ENCODE data around the gene SPTB. TPM values are rescaled to one million over a fixed set of nuclear protein-coding genes. Genes with fewer than 3 reads are reported as not detected.

SPTB gene
- total RNA-seq, 1 experiment from 2014 or later: 2.3 TPM

DNA sequence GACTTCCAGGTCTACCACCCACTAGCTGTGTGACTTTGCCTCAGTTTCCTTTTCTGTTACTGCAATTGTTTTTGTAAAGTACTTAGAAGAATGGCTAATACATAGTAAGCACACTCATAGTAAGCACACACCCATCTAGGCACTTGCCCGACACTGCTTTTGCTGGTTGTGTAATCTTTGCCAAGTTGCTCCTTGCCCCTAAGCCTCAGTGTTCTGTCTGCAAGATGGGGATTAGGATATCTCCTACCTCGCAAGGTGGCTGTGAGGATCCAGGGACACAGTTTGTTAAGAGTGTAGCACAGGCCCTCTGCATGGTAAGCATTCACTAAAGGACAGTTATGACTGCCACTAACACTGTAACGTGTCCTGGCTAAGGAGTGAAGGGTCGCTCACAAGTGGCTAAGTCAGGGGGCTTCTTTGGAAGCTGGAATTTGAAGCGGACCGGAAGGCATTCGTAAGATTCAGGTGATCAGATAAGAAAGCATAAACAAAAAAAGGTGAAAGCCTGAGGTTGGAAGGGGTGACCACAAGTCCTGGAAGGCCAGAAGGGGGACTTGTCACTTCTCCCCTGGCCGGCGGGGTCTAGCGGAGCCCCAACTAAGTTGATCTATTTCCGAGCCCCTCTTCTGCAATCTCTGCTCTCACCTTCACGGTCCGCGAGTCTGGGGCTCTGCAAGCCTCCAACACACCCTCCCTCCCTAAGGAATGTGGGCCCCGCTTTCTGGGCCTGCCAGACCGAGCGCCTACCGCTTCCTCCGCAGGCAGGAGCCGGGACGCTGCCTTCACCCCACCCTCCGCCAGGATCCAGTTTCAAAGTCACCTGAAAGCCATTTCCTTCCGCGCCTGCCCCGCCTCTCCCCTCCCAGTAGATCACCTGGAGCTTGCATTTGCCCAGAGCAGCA, 177.0 kb downstream of the SPTB start:
- Histone ChIP-seq H3K4me2 (ENCODE audit: low read length) (peak overlapping the region; percentile 95), H3K4me1 (ENCODE audit: insufficient read depth, low read length) (peaks cover 55% of the 10 kb centered on the region), H2AFZ (ENCODE audit: low read length) (peak overlapping the region; percentile 66), H4K20me1 (ENCODE audit: low read length) (peaks cover 22% of the 10 kb centered on the region; the same call in 1 of the 2 replicates), H3K9ac (ENCODE audit: low read length) (0 out of 2 replicates have a peak overlapping the region, but pooled peaks have one; percentile 87), H3K36me3 (ENCODE audit: low read depth, low read length) (no peaks in the 10 kb centered on the region), H3K4me3 (ENCODE audit: low read length) (peak overlapping the region; percentile 93), H3K27ac (ENCODE audit: low read length) (no peak overlapping the region), H3K9me3 (ENCODE audit: low read length) (no peaks in the 10 kb centered on the region), H3K79me2 (ENCODE audit: low read length) (peaks cover 34% of the 10 kb centered on the region), H3F3A (ENCODE audit: low read length, unreplicated experiment) (peaks cover 3% of the 10 kb centered on the region), H3K27me3 (ENCODE audit: low read length) (no peaks in the 10 kb centered on the region), H3K9me2 (replicated peaks; ENCODE audit: low read length) (no peaks in the 10 kb centered on the region)
- TF ChIP-seq EZH2 (IDR thresholded peaks at IDR 0.05; ENCODE audit: low read length, unreplicated experiment) (no peak), EZH2phosphoT487 (IDR thresholded peaks at IDR 0.05; ENCODE audit: borderline replicate concordance, low read length) (no peak)
- intact Hi-C loops (cut with micrococcal nuclease): loop anchor here (2.0 kb wide), 1 partner anchor 20 kb away; no protein-coding TSS in a partner anchor
- CTCF ChIA-PET: interaction anchor here (0.6 to 1.1 kb wide), 2 partner anchors 12 to 21 kb away, joined by 3 read pairs; no protein-coding TSS in a partner anchor
- POLR2A ChIA-PET (ENCODE audit: unreplicated experiment): interaction anchor here (0.6 kb wide), 1 partner anchor 62 kb away, joined by 3 read pairs; no protein-coding TSS in a partner anchor
- no TSS peak for BruUV-seq (replicated peaks)
- peak; percentile 18 for ATAC-seq
- peak; percentile 79 for DNase-seq

- POLR2A ChIA-PET (ENCODE audit: unreplicated experiment): no interaction called here
- H3F3A ChIP-seq (ENCODE audit: low read length, unreplicated experiment): no peaks in the 10 kb centered on the region
- H3K36me3 ChIP-seq (ENCODE audit: low read depth, low read length): no peaks in the 10 kb centered on the region
- CTCF ChIA-PET: no interaction called here
- H3K9ac ChIP-seq (ENCODE audit: low read length): no peak overlapping the region
- ATAC-seq: no peak
- DNase-seq: peak; percentile 29
- H4K20me1 ChIP-seq (ENCODE audit: low read length): peaks cover 13% of the 10 kb centered on the region; the same call in 1 of the 2 replicates
- TF ChIP-seq EZH2phosphoT487 (IDR thresholded peaks at IDR 0.05; ENCODE audit: borderline replicate concordance, low read length) (no peak), EZH2 (IDR thresholded peaks at IDR 0.05; ENCODE audit: low read length, unreplicated experiment) (no peak)
- TF ChIP-seq, protein P1, sequence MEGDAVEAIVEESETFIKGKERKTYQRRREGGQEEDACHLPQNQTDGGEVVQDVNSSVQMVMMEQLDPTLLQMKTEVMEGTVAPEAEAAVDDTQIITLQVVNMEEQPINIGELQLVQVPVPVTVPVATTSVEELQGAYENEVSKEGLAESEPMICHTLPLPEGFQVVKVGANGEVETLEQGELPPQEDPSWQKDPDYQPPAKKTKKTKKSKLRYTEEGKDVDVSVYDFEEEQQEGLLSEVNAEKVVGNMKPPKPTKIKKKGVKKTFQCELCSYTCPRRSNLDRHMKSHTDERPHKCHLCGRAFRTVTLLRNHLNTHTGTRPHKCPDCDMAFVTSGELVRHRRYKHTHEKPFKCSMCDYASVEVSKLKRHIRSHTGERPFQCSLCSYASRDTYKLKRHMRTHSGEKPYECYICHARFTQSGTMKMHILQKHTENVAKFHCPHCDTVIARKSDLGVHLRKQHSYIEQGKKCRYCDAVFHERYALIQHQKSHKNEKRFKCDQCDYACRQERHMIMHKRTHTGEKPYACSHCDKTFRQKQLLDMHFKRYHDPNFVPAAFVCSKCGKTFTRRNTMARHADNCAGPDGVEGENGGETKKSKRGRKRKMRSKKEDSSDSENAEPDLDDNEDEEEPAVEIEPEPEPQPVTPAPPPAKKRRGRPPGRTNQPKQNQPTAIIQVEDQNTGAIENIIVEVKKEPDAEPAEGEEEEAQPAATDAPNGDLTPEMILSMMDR (conservative IDR thresholded peaks at IDR 0.05; ENCODE audit: low read depth, low read length): no peak
- H3K4me2 ChIP-seq (ENCODE audit: low read length): no peak overlapping the region
- intact Hi-C loops (cut with micrococcal nuclease): loop anchor here (2.0 kb wide), 1 partner anchor 19 kb away; no protein-coding TSS in a partner anchor
- no peak overlapping the region for H3K4me3 ChIP-seq (ENCODE audit: low read length)
- peaks cover 24% of the 10 kb centered on the region for H3K79me2 ChIP-seq (ENCODE audit: low read length)
- BruUV-seq (replicated peaks): no TSS peak
- H3K27me3 ChIP-seq (ENCODE audit: low read length): no peaks in the 10 kb centered on the region
- peaks cover 44% of the 10 kb centered on the region for H3K4me1 ChIP-seq (ENCODE audit: insufficient read depth, low read length)
- no peaks in the 10 kb centered on the region for H3K9me2 ChIP-seq (replicated peaks; ENCODE audit: low read length)
- H3K27ac ChIP-seq (ENCODE audit: low read length): no peak overlapping the region
- no peak overlapping the region for H2AFZ ChIP-seq (ENCODE audit: low read length)
- H3K9me3 ChIP-seq (ENCODE audit: low read length): no peaks in the 10 kb centered on the region
Observed at GRCh38 chr14:64701660-64702059, 178.0 kb downstream of the SPTB start.

- H3K4me1 ChIP-seq (ENCODE audit: insufficient read depth, low read length): peaks cover 36% of the 10 kb centered on the region
- TF ChIP-seq, protein P1 (conservative IDR thresholded peaks at IDR 0.05; ENCODE audit: low read depth, low read length): no peak
- TF ChIP-seq EZH2 (IDR thresholded peaks at IDR 0.05; ENCODE audit: low read length, unreplicated experiment) (no peak), EZH2phosphoT487 (IDR thresholded peaks at IDR 0.05; ENCODE audit: borderline replicate concordance, low read length) (no peak)
- peaks cover 6% of the 10 kb centered on the region; the same call in 1 of the 2 replicates for H4K20me1 ChIP-seq (ENCODE audit: low read length)
- no peak overlapping the region for H3K4me3 ChIP-seq (ENCODE audit: low read length)
- DNase-seq (no peak), ATAC-seq (no peak)
- CTCF ChIA-PET: interaction anchor here (0.7 kb wide), 1 partner anchor 19 kb away, joined by 3 read pairs; no protein-coding TSS in a partner anchor
- H3K27me3 ChIP-seq (ENCODE audit: low read length): no peaks in the 10 kb centered on the region
- no peaks in the 10 kb centered on the region for H3K36me3 ChIP-seq (ENCODE audit: low read depth, low read length)
- H3K79me2 ChIP-seq (ENCODE audit: low read length): peaks cover 17% of the 10 kb centered on the region
- intact Hi-C loops (cut with micrococcal nuclease): no loop called here
- H3K27ac ChIP-seq (ENCODE audit: low read length): no peak overlapping the region
- POLR2A ChIA-PET (ENCODE audit: unreplicated experiment): no interaction called here
- H3K9ac ChIP-seq (ENCODE audit: low read length): no peak overlapping the region
- H2AFZ ChIP-seq (ENCODE audit: low read length): no peak overlapping the region
- H3K9me2 ChIP-seq (replicated peaks; ENCODE audit: low read length): no peaks in the 10 kb centered on the region
- BruUV-seq (replicated peaks): no TSS peak
- H3F3A ChIP-seq (ENCODE audit: low read length, unreplicated experiment): no peaks in the 10 kb centered on the region
- no peak overlapping the region for H3K4me2 ChIP-seq (ENCODE audit: low read length)
- no peaks in the 10 kb centered on the region for H3K9me3 ChIP-seq (ENCODE audit: low read length)
Observed at GRCh38 chr14:64700894-64701293, 178.8 kb downstream of the SPTB start.

Data from PC-3 (cell line).